Vagina (tissue), 2 donors: ENCODE measurements around the gene FAM181B. TPM values are rescaled to one million over a fixed set of nuclear protein-coding genes. Genes with fewer than 3 reads are reported as not detected.

Experiments
- DNase-seq, 2 donors: peaks; one replicate each; pipeline ENCODE4 v3.0.0-alpha.2; 2017; ENCODE audit errors: extremely low spot score in 2 of 2
- H3K27ac ChIP-seq: fragments of 200-600 bp; sonication (generic); one replicate; pipeline ENCODE4 v1.5.1; 2019
- H3K27me3 ChIP-seq: fragments of 200-600 bp; sonication (generic); one replicate; pipeline ENCODE4 v1.5.1; 2019
- H3K36me3 ChIP-seq, 2 donors: fragments of 200-600 bp; sonication (generic); one replicate each; pipeline ENCODE4 v1.5.1; 2017 to 2019
- H3K4me1 ChIP-seq: fragments of 200-600 bp; sonication (generic); one replicate; pipeline ENCODE4 v1.5.1; 2019
- H3K4me3 ChIP-seq, 2 donors: fragments of 200-600 bp; sonication (generic); 1 replicate in 1 of 2; 2 replicates in 1 of 2; pipeline ENCODE4 v1.5.1; 2016 to 2019
- H3K9me3 ChIP-seq: fragments of 200-600 bp; sonication (generic); one replicate; pipeline ENCODE4 v1.5.1; 2019
- CTCF ChIP-seq, 3 experiments: fragments of 450-650 bp in 2 of 3; fragments of 200-600 bp in 1 of 3; sonication (generic) in 1 of 3; IDR thresholded peaks; one replicate each; pipeline ENCODE4 v1.5.1; 2017 to 2019; ENCODE audit warnings: antibody characterized with exemption in 3 of 3, mild to moderate bottlenecking in 2 of 3, moderate library complexity in 2 of 3
- POLR2A ChIP-seq, 2 donors: fragments of 450-650 bp; IDR thresholded peaks; one replicate each; pipeline ENCODE4 v1.6.1; 2017; ENCODE audit warnings: antibody characterized with exemption in 2 of 2, mild to moderate bottlenecking in 2 of 2, moderate library complexity in 2 of 2
- POLR2AphosphoS5 ChIP-seq, 2 donors: sonication (generic); formaldehyde crosslinking; IDR thresholded peaks; one replicate each; pipeline ENCODE4 v1.9.0; 2017; ENCODE audit warnings: antibody characterized with exemption in 2 of 2, mild to moderate bottlenecking in 2 of 2, low read depth in 1 of 2; ENCODE audit not compliant: insufficient read depth in 1 of 2
- intact Hi-C: fragments of 100-400 bp; cut with DNase I; formaldehyde crosslinking; loops from one replicate; pipeline ENCODE4 v1.15.1; 2023
- total RNA-seq: library from RNA; depleted of rRNA; stranded (reverse); fragments of >200 nt; gene quantifications from one replicate; pipeline ENCODE4 v1.2.3, GENCODE V29; 2016

FAM181B gene
- total RNA-seq, 1 donor from 2014 or later, result 0.49 TPM

- Histone ChIP-seq H3K4me3 (no peak overlapping the region), H3K4me1 (no peaks in the 10 kb centered on the region), H3K27me3 (no peaks in the 10 kb centered on the region), H3K9me3 (no peaks in the 10 kb centered on the region), H3K27ac (no peak overlapping the region), H3K36me3 (no peaks in the 10 kb centered on the region)
- no peak for DNase-seq
- intact Hi-C loops, result no loop called here
- no peak for TF ChIP-seq CTCF (IDR thresholded peaks at IDR 0.05)
- no peak for TF ChIP-seq POLR2A (IDR thresholded peaks at IDR 0.05)
- TF ChIP-seq POLR2AphosphoS5 (IDR thresholded peaks at IDR 0.05; ENCODE audit: insufficient read depth in 1 of 2, low read depth in 1 of 2), result no peak
Observed at GRCh38 chr11:82775736-82776346, 42.2 kb upstream of the FAM181B start.

GRCh38 chr11:82775218-82775617 lies 41.6 kb upstream of the FAM181B start:
- Histone ChIP-seq H3K36me3 (no peaks in the 10 kb centered on the region), H3K4me1 (no peaks in the 10 kb centered on the region), H3K27ac (no peak overlapping the region), H3K9me3 (no peaks in the 10 kb centered on the region), H3K4me3 (no peak overlapping the region), H3K27me3 (no peaks in the 10 kb centered on the region)
- DNase-seq, result no peak
- TF ChIP-seq CTCF (IDR thresholded peaks at IDR 0.05) (no peak), POLR2A (IDR thresholded peaks at IDR 0.05) (no peak), POLR2AphosphoS5 (IDR thresholded peaks at IDR 0.05; ENCODE audit: insufficient read depth in 1 of 2, low read depth in 1 of 2) (no peak)
- intact Hi-C loops, result no loop called here

GRCh38 chr11:82771781-82772180 lies 38.1 kb upstream of the FAM181B start:
- H3K27me3 ChIP-seq, result no peaks in the 10 kb centered on the region
- H3K4me3 ChIP-seq, result no peak overlapping the region
- intact Hi-C loops, result no loop called here
- DNase-seq, result no peak
- H3K4me1 ChIP-seq, result no peaks in the 10 kb centered on the region
- TF ChIP-seq CTCF (IDR thresholded peaks at IDR 0.05) (no peak), POLR2A (IDR thresholded peaks at IDR 0.05) (no peak), POLR2AphosphoS5 (IDR thresholded peaks at IDR 0.05; ENCODE audit: insufficient read depth in 1 of 2, low read depth in 1 of 2) (no peak)
- H3K36me3 ChIP-seq, result no peaks in the 10 kb centered on the region
- H3K9me3 ChIP-seq, result no peaks in the 10 kb centered on the region
- H3K27ac ChIP-seq, result no peak overlapping the region

GRCh38 chr11:82767123-82767522 lies 33.5 kb upstream of the FAM181B start:
- no peaks in the 10 kb centered on the region for H3K27me3 ChIP-seq
- no peak for DNase-seq
- H3K4me1 ChIP-seq, result no peaks in the 10 kb centered on the region
- no peaks in the 10 kb centered on the region for H3K9me3 ChIP-seq
- TF ChIP-seq POLR2AphosphoS5 (IDR thresholded peaks at IDR 0.05; ENCODE audit: insufficient read depth in 1 of 2, low read depth in 1 of 2) (no peak), CTCF (IDR thresholded peaks at IDR 0.05) (no peak), POLR2A (IDR thresholded peaks at IDR 0.05) (no peak)
- intact Hi-C loops, result no loop called here
- no peak overlapping the region for H3K27ac ChIP-seq
- H3K36me3 ChIP-seq, result no peaks in the 10 kb centered on the region
- no peak overlapping the region for H3K4me3 ChIP-seq

- intact Hi-C loops, result no loop called here
- no peaks in the 10 kb centered on the region for H3K4me1 ChIP-seq
- no peak for DNase-seq
- H3K9me3 ChIP-seq, result no peaks in the 10 kb centered on the region
- no peak overlapping the region for H3K27ac ChIP-seq
- TF ChIP-seq POLR2A (IDR thresholded peaks at IDR 0.05), result no peak
- no peak for TF ChIP-seq POLR2AphosphoS5 (IDR thresholded peaks at IDR 0.05; ENCODE audit: insufficient read depth in 1 of 2, low read depth in 1 of 2)
- TF ChIP-seq CTCF (IDR thresholded peaks at IDR 0.05), result no peak
- no peaks in the 10 kb centered on the region for H3K36me3 ChIP-seq
- no peak overlapping the region for H3K4me3 ChIP-seq
- no peaks in the 10 kb centered on the region for H3K27me3 ChIP-seq
Observed at GRCh38 chr11:82765466-82766034, 31.9 kb upstream of the FAM181B start.
